Measurements from ENCODE around the gene TRPC3.
A peak's percentile ranks its signal among the peaks of the same experiment; 100 is the strongest.

TRPC3 gene

GRCh38 chr4:121951521-121952110 is at the start of gene TRPC3:
Gene TRPC3, minus strand, starts transcription at chr4:121952060. Its CDS starts 380 bp downstream, at chr4:121951680.
- peak; percentile 13 for DNase-seq

GRCh38 chr4:122000849-122001248 is 49.0 kb upstream of the TRPC3 start:
- no peak for DNase-seq

GRCh38 chr4:121998024-121998423 is 46.2 kb upstream of the TRPC3 start:
- peak; percentile 95 for DNase-seq

GRCh38 chr4:121995790-121996537 is 44.1 kb upstream of the TRPC3 start:
- DNase-seq, result no peak

GRCh38 chr4:121991968-121992367 is 40.1 kb upstream of the TRPC3 start:
- no peak for DNase-seq

- no peak for DNase-seq
Observed at GRCh38 chr4:121990489-121990888, 38.6 kb upstream of the TRPC3 start.

GRCh38 chr4:121989715-121990114 is 37.9 kb upstream of the TRPC3 start:
- no peak for DNase-seq

GRCh38 chr4:121988950-121989349 is 37.1 kb upstream of the TRPC3 start:
- DNase-seq, result no peak

GRCh38 chr4:121980643-121981042 is 28.8 kb upstream of the TRPC3 start:
- DNase-seq, result no peak

- no peak for DNase-seq
Observed at GRCh38 chr4:121978172-121978516, 26.3 kb upstream of the TRPC3 start.

- no peak for DNase-seq
Observed at GRCh38 chr4:121977251-121978171, 25.7 kb upstream of the TRPC3 start.

GRCh38 chr4:121975784-121976183 is 23.9 kb upstream of the TRPC3 start:
- no peak for DNase-seq

- DNase-seq, result no peak
Observed at GRCh38 chr4:121973816-121974215, 22.0 kb upstream of the TRPC3 start.

GRCh38 chr4:121968859-121969258 is 17.0 kb upstream of the TRPC3 start:
- DNase-seq, result no peak

GRCh38 chr4:121964958-121965357 is 13.1 kb upstream of the TRPC3 start:
- no peak for DNase-seq

GRCh38 chr4:121960818-121961217 is 9.0 kb upstream of the TRPC3 start:
- no peak for DNase-seq

- DNase-seq, result no peak
Observed at GRCh38 chr4:121958777-121959176, 6.9 kb upstream of the TRPC3 start.

GRCh38 chr4:121957266-121957665 is 5.4 kb upstream of the TRPC3 start:
- DNase-seq, result no peak

GRCh38 chr4:121953860-121954259 is 2.0 kb upstream of the TRPC3 start:
- no peak for DNase-seq

- DNase-seq, result no peak
Observed at GRCh38 chr4:121952290-121952689, 430 bp upstream of the TRPC3 start.

GRCh38 chr4:121950680-121951520 is 960 bp downstream of the TRPC3 start:
- DNase-seq, result peak; percentile 5

- DNase-seq, result peak; percentile 56
Observed at GRCh38 chr4:121950212-121950679, 1.6 kb downstream of the TRPC3 start.

GRCh38 chr4:121946644-121947043 is 5.2 kb downstream of the TRPC3 start:
- DNase-seq, result no peak

Data from NCI-H526 treated with DMSO at 0.1 percent for 48 hours (cell line).